HG03066 (cell line): Measurements from ENCODE around the gene TSHZ2.

Experiments used
- ATAC-seq: cut with Tn5 transposase; IDR thresholded peaks from one replicate; pipeline ENCODE4 v1.9.1; 2021; ENCODE audit warnings: low read depth; ENCODE audit not compliant: unreplicated experiment

Gene TSHZ2, protein sequence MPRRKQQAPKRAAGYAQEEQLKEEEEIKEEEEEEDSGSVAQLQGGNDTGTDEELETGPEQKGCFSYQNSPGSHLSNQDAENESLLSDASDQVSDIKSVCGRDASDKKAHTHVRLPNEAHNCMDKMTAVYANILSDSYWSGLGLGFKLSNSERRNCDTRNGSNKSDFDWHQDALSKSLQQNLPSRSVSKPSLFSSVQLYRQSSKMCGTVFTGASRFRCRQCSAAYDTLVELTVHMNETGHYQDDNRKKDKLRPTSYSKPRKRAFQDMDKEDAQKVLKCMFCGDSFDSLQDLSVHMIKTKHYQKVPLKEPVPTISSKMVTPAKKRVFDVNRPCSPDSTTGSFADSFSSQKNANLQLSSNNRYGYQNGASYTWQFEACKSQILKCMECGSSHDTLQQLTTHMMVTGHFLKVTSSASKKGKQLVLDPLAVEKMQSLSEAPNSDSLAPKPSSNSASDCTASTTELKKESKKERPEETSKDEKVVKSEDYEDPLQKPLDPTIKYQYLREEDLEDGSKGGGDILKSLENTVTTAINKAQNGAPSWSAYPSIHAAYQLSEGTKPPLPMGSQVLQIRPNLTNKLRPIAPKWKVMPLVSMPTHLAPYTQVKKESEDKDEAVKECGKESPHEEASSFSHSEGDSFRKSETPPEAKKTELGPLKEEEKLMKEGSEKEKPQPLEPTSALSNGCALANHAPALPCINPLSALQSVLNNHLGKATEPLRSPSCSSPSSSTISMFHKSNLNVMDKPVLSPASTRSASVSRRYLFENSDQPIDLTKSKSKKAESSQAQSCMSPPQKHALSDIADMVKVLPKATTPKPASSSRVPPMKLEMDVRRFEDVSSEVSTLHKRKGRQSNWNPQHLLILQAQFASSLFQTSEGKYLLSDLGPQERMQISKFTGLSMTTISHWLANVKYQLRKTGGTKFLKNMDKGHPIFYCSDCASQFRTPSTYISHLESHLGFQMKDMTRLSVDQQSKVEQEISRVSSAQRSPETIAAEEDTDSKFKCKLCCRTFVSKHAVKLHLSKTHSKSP (N-terminal part only)

DNA sequence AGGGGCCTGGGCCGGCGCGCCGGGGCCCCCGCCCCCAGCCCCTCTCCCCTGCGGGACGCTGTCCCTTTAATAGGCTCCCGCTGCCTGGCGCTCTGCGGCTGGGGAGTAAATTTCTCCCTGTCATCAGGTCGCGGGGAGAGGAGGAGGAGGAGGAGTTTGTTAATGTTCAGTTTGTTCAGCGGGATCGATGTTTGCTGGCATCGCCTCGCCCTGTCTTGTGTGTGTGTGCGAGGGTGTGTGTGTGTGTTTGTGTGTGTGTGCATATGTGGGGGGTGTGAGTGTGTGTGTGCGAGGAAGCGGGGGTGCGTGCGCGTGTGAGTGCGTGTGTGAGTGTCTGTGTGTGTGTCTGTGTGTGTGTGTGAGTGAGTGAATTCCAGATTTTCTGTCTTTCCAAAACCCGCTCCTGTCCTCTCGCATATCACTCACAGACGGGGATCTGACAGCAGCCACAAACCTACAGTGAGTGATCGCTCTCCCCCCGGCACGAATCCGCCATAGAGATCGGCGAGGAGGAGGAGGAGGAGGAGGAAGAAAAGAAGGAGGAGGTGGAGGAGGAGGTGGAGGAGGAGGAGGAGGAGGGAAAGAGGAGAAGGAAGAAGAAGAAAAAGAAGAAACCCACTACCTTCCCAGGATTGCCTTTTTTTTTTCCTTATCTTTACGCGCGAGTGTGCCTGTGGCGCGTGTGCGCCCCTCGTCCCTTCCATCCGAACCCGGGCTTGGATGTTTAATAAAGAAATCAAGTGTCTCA, at the start of gene TSHZ2:
Gene TSHZ2, plus strand, starts transcription at position 169 of the 748 bp plus-strand sequence. CDS start 936 bp downstream, outside the sequence.
- no peak for ATAC-seq

DNA sequence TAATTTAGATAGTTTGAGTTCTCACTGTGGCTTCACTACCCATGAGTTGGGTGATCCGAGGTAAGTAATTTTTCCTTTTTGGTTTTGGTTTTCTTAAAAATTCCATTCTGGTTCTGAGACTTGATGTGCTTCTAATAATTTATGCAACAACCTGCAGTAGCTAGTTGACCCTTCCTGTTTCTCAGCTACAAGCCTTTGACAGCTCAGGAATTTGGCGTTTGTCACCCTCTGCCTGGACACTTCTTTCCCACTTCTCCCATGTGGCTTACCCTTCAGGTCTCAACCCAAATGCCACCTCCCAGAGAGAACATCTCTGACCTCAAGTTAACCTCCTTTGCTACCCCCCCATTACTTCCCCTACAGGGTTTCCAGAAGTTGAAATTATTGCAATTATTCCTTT, 49.7 kb upstream of the TSHZ2 start:
- ATAC-seq: no peak

DNA sequence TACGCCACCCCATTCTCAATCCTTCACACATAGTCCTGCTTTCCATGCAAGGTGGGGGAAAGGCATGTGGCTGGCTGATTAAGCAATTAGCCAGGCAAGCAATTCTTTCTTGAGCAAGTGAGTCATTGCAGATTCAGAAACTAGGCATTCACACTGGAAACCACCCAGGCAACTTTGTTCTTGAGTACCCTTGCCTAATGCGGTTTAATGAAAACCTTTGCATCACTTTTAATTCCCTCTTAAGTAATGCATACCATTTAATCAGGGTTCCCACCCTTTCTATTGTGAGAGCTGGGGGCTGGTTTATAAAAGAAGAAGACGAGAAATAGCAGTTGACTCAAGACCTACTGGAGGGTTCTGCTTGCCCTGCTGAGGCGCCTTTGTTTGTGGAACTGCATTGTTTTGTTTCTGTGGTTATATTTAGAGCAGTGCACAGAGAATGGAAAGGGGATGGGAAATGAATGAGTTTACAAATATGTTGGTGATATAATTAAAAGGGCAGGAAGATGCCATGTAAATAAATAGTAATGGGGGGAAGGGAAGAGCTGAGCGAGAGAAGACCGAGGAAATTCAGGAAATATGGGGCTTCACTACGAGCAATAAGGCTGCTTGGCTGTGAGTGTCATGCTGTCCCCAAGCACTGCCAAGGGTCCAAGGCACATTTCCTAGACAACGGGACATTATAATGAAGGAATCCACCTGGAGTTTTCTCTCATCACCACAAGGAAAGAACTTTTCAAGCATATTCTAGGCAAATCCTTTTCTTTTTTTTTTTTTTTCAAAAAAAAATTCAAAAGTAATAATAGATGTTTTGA, 48.8 kb upstream of the TSHZ2 start:
- ATAC-seq: no peak

DNA sequence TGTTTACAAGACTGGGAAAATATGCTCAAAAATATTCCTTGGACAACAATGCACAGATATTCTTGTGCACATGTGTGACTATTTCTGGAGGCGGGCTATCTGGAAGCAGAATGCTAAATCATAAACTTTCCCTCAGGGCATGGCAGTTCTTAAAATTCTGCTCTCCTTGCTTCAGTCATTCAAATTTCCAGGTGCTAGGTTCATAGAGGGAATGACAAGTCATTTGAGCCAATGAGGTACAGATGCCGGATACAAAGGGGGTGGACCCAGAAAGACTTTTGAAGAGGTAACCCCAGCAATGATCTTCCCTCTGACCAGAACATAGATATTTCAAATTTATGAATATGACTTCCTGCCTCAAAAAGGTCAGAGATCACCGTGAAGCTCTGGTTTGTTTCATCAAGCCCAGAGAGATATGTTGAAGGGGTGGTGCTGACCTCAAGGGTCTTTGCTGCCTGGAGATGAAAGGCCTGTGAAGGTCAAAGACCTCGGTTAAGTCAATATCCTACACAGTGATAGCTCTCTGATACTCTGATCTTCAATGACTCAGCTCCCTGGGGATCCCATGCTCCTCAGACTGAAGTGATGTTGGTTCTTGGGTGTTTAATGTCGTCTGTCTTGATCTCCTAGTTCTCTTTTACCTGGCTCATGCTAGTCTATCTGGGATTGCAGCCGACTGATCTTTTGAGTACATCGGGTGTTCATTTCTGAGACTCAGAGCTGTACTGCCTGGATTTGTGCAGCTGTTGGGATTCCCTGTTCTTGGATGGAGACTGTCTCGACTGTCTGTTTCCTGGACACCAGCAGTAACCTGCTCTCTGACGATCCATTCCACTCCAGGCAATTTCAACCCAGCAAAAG, 47.5 kb upstream of the TSHZ2 start:
- no peak for ATAC-seq

DNA sequence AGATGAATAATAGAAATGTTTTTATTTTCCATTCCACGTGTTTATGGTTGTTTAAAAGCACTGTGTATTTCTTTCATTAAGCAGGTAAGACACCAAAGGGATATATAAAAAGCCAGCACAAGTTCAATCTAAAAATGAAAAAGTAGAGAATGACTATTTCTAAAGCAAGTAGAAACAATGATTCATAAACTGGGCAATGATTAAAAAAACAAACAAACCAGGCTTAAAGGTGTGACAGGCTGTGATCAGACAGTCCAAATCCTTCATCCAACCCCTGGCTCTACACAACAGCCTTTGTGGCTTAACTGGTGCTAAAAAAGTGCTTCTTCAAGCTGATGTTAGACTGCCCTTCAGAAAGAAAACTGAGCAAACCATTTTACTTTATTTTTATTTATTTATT, 45.7 kb upstream of the TSHZ2 start:
- ATAC-seq: no peak

DNA sequence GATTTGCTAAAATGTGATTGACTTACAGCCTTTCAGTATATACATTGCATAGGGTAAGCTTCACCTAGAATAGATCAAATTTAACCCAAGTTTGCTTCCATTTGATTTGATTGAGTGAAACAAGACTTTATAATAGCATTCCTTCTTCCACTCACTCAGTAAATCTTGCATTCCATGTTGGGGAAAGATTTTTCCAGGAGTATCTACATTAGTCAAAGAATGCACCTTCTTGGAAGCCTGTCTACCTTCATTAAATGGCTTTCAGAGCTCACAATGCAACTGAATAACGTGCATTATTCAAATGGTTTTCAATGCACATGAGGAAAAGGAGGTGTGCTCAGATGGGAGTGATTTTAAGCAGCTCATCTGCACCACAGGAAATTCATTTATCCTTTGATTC, 38.3 kb upstream of the TSHZ2 start:
- no peak for ATAC-seq

DNA sequence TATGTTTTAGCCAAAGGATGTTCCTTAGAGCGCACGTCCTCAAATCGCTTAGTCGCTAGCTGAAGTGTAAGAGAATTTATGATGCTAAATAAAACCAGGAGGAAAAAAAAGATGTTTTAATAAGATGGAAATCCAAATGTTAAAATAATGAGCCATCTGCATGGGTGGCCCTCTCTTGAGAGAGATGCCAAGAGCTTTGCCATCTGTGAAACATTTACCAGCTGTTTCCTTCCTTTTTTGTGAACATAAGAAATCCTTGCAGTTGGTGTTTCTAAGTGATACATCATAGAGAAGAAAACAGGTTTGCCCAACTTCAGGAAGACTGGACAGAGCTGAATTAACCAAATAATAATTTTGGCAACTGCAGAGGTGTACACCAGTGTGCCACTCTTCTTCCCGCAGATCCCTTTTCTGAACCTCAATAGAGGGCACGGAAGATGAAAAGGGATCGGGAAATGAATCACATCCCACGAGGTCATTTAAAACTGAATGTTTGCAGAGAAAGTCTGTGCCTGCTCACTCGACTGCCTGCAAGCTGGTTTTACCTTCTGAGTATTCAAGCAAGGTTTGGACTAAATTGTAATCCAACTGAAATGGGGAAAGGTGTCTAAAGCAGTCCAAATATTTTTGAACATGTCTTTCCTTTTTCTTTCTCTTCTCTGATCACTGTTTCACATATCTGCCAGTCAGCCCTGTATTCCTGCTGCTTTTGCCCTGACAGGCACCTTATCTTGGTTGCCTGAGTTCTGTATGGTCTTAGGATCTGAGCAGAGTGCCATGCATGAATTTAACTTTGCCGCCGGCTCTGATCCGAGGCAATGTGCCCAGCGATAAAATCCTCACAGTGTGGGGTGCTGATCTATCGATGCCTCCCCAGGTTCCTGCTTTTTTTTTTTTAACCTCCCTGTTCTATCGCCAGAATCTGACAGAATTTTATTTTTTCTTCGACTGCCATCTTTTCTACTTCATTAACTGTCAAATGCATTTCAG, 35.5 kb upstream of the TSHZ2 start:
- no peak for ATAC-seq

DNA sequence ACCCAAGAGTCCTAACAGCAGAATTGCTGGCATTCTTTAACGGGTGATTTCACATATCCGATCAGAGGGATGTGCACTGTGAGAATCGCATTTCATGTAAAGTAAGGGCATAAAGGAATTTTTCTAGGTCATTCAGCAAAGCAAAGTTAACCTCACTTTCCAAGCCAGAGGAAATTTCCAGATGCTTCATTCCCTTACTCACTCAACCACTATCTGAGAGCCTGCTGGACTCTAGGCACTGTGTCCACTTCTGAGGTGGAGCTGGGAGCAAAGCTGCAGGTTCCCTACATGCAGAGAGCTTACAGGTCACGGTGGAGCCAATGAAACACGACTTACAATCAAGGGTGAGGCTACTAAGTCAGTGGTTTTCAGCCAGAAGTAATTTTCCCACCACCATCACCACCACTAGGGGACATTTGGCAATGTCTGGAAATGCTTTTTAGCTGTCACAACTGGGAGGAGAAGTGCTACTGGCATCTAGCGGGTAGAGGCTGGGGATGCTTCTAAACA, 34.5 kb upstream of the TSHZ2 start:
- no peak for ATAC-seq

DNA sequence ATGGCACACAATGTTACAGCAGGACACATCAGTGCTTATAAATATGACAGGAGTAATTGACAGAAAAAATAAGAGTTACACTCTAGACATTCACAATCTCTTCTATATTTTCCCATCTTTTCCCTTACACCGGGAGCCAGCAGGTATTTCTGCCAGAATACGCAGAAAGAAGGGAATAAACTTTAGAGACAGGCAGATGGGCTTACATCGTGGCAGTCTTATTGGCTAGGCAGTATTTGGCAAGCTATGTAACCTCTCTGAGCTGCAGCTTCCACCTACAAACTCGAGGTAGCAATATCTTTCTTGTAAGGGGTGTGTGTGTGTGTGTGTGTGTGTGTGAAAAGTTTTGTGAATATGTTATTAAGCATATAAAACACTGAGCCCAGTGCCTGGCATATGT, 33.0 kb upstream of the TSHZ2 start:
- ATAC-seq: no peak

DNA sequence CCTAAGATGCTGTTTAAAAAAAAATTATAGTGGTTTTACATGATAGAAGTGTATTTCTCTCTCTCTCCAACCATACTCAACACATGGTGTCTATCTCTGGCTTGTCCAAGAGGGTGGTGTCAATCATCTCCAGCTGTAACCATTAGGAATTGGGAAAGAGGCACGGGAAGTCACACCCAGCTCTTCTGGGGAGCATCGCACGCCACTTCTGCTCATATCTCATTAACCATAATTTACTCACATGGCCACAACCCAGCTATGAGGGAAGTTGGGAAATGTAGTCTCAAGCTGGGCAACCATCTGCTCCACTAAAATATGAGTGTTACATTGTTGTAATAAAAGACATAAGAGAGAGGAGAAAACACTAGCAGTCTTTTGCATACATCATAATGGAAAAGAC, 30.4 kb upstream of the TSHZ2 start:
- no peak for ATAC-seq

DNA sequence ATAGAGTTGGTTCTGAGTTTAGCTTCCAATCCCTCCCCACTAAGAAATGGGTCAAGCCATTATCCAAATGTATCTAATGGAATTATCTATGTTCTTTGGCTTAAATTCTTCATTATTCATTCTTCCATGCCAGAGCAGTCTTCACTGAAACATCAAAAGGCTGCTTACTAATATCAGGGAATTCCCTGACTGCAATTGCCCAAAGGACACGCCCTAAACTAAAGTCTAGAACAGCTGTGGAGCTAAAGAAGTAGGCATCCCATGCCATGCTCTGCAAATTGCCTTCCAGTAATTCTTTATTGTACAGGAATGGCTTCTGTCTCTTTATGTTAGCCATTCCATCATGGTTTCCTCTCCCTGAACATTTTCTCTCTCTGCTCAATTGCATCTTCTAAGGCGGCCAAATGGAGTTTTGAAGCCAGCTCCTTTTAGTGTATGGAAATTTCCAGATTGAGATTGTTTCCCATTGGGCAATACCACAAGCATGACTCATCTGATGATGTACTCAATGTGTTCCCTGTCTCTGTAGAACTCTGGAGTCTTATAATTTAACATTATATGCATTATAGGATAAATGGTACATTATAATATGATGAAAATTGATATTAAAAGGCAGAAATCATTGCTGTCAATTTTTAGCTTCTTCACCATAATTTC, 28.8 kb upstream of the TSHZ2 start:
- ATAC-seq: no peak

DNA sequence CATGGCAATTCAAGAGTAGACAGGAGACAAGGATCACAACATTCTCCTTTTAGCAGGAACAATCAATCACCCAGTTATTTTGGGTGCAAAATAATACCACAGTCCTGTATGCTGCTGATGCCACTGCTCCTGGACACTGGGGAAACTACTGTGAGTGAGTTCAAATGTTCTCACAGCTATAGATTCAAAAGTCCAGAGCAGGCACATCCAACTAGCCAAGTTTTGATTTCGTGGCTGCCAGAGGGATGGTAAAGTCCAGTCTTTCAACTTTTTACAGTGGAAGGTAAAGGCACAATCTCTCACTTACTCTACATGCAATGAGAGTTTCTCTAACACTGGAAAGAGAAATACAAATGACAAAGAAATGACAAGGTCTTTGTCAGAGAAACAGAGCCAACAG, 26.9 kb upstream of the TSHZ2 start:
- no peak for ATAC-seq

DNA sequence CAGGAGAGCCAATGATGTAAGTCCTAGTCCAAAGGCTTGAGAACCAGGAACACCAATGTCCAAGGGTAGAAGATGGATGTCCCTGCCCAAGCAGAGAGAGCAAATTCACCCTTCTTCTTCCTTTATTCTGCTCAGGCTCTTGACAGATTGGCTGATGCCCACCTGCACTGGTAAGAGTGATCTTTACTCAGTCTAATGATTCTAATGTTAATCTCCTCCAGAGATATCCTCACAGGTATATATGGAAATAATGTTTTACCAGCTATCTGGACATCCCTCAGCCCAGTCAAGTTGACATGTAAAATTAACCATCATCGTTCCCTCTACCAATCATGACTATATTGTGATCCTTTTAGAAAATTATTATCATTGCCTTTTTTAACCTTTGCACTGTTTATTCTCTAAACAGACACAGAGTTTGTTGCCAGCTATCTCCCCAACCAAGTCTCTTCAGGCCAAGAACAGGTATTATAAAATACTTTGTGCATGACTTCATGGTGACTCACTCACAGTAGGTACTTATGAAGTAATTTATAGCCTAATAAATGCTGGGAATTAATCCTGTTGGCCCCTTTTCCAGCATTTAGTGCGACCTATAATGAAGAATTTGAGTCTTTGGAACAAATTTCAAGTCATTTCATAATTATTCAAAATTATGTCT, 26.2 kb upstream of the TSHZ2 start:
- no peak for ATAC-seq

DNA sequence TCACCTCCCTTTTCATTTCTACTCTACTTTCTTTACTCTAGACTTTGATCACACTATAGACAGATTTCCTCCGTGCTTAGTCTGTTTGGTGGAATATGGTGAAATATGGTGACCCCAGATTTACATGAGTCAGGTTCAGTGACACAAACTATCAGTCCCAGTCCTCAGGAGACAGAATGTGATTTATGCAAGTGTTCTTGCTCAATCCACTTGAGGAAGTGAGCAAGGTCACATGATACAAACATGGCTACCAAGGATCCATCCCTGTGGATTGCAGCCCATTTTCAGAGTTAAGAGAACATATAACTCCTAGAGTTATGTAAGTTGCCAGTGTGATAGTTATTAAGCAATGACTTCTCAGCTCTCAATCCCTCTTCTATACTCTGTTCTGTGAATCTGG, 23.7 kb upstream of the TSHZ2 start:
- no peak for ATAC-seq

DNA sequence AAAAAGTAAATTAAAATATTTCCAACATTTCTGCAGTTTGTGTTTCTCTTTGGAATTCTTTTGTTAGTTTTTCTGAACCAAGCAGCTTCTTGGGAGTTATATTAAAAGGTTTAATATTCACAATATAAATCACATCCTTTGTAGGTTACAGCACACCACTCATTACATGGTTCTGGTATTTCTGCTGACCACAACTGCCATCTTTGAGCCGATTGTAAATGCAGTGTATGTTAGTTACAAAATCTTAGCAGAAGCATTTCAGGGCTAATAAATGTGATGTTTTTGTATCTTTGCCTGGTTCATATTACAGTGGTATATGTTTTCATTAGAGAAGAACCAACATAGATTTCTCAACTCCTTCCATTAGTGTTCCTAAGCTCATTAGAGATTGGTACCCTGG, 19.1 kb upstream of the TSHZ2 start:
- no peak for ATAC-seq

DNA sequence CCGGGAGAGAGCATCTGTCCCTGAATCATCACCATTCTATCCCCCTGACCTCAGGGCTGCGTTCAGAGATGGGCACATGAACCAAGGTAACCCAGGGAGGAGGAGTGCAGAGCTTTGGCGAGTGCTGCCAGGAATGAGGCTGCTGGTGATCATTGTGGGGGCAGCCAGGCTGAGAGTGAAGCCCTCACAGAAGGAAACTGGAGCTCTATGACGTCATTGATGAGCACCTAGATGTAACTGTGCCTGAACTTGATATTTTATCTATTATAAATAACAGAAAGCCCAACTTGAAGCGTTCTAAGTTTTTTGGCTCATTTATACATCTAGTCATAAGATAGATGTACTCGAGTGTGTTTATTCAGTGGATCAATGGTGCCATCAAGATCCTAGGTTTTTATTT, 17.3 kb upstream of the TSHZ2 start:
- no peak for ATAC-seq

DNA sequence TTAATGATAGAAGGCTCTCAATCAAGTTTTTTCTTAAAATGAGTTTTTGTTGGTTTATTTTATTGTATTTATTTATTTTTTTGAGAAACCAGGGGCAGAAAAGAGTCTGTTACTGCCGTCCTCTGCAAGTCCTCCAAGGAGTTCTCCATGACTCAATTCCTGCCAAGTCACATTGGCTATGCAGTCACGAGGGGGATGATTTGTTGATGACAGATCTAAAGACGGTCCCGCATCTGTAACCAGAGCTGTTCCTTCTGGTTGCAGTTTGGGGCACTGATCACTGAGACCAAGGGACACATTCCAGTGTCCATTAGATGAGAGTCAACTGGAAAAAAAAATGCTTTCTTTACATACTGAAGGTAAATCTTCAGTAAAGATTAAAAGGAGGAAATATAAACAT, 13.9 kb upstream of the TSHZ2 start:
- no peak for ATAC-seq
